Measurements from ENCODE around the gene NCK2. TPM values are rescaled to one million over a fixed set of nuclear protein-coding genes. Genes with fewer than 3 reads are reported as not detected.

Gene NCK2
- 14.0 and 17.8 TPM in 2 replicates for polyA plus RNA-seq (2011; rRNA removed)
- 33.5 and 33.8 TPM in 2 replicates for polyA plus RNA-seq (2012; cell fraction: cytosol; rRNA removed)
- polyA plus RNA-seq (2012; cell fraction: nucleus; rRNA removed): 10.7 and 14.0 TPM in 2 replicates
- 16.4 to 17.3 TPM (median 17.1 TPM) in 3 replicates for polyA plus RNA-seq (2017; fragmentation: RNase III; extraction: RNeasy Plus Mini Kit Qiagen cat#74134 plus additional on column Dnase treatment)
- polyA minus RNA-seq (2011; rRNA and poly(A)+ RNA removed): 10.6 and 15.4 TPM in 2 replicates

DNA sequence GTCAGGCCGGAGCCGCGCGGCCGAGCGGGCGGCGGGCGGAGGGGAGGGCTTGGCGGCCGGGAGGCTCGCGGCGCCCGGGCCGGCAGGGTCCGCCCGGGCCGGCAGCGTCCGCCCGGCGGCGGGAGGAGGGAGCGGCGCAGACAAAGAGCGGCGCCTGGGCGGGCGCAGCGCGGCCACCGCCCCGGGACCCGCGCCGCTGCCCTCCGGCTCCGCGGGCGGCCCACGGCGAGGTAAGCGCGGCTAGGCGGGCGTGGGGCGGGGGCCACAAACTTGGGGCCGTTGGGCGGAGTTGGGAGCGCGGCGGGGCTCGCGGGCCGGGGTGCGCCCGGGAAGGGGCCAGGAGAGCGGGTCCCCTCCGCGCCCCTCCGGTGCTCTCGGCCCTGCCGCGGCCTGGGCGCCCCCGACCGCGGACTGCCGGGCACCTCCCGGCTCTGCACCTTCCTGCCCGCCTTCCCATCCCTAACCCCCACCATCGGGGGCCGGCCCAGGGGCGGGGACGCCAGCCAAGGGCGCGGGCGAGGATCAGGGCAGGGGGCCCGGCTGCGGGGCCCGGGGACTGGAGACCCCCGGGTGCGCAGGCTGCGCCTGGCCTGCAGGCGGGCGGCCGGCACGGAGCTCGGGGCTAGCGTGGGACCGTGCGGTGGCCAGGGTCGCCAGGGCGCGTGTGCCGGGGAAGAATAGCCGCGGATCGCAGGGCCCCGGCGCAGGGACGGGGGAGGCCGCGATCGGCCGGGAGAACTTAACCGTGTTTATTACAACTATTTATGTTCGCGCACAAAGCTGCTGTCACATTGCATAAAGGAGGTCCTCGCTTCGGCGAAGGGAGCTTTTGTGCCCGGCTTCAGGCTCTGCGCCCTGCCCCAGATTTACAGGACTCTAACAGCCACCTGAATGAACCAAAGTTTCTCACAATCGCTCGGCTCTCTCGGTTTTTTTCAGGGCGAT is at the start of gene NCK2:
NCK2 (plus strand) TSS at position 4 of the 945 bp plus-strand sequence. CDS start 110,152 bp downstream, outside the sequence.
- POLR2A ChIA-PET: no interaction called here
- TF ChIP-seq, protein P1, sequence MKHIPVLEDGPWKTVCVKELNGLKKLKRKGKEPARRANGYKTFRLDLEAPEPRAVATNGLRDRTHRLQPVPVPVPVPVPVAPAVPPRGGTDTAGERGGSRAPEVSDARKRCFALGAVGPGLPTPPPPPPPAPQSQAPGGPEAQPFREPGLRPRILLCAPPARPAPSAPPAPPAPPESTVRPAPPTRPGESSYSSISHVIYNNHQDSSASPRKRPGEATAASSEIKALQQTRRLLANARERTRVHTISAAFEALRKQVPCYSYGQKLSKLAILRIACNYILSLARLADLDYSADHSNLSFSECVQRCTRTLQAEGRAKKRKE (CRISPR knock-in tag; IDR thresholded peaks at IDR 0.05; ENCODE audit: low read depth): no peak
- TF ChIP-seq HDAC2 (IDR thresholded peaks at IDR 0.05): no peak
- no peak for TF ChIP-seq PHF8 (IDR thresholded peaks at IDR 0.05; ENCODE audit: borderline replicate concordance, low read depth)
- no peak for TF ChIP-seq HEYL (CRISPR knock-in tag; IDR thresholded peaks at IDR 0.05)
- TF ChIP-seq, protein P2, sequence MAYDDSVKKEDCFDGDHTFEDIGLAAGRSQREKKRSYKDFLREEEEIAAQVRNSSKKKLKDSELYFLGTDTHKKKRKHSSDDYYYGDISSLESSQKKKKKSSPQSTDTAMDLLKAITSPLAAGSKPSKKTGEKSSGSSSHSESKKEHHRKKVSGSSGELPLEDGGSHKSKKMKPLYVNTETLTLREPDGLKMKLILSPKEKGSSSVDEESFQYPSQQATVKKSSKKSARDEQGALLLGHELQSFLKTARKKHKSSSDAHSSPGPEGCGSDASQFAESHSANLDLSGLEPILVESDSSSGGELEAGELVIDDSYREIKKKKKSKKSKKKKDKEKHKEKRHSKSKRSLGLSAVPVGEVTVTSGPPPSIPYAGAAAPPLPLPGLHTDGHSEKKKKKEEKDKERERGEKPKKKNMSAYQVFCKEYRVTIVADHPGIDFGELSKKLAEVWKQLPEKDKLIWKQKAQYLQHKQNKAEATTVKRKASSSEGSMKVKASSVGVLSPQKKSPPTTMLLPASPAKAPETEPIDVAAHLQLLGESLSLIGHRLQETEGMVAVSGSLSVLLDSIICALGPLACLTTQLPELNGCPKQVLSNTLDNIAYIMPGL (CRISPR knock-in tag; IDR thresholded peaks at IDR 0.05; ENCODE audit: borderline replicate concordance): no peak
- 0 out of 5 replicates have a peak, but pooled peaks of 1 of the 2 experiments have one; percentile 7 for TF ChIP-seq JUN (IDR thresholded peaks at IDR 0.05)
- 0 out of 2 replicates have a peak, but pooled peaks have one; percentile 17 for TF ChIP-seq POLR2A (IDR thresholded peaks at IDR 0.05; ENCODE audit: low read length)
- no peak for TF ChIP-seq MAZ (IDR thresholded peaks at IDR 0.05; ENCODE audit: borderline replicate concordance, low read depth, low read length)
- WGBS (ENCODE audit: missing lambda C conversion rate): 13% methylated on average over 11 of the region's 119 CpGs
- CTCF ChIA-PET: interaction anchor here (1.6 kb wide), 1 partner anchor 17 kb away, joined by 4 read pairs; no protein-coding TSS in a partner anchor
- H3K9me3 ChIP-seq: no peaks in the 10 kb centered on the region
- peaks cover 11% of the 10 kb centered on the region; the same call in 2 of the 3 replicates for H3K4me1 ChIP-seq
- FAIRE-seq (no peak), ATAC-seq (peak; percentile 72 to 81), DNase-seq (ENCODE audit: low read depth in 1 of 2, low spot score in 1 of 2) (peak in 1 of 2 experiments; percentile 12)
- peak within 1 kb of the TSS; percentile 57 for H3K4me3 ChIP-seq
- peak within 1 kb of the TSS; percentile 86 for H3K4me2 ChIP-seq
- H3K27ac ChIP-seq: peak within 1 kb of the TSS; percentile 90 to 99

DNA sequence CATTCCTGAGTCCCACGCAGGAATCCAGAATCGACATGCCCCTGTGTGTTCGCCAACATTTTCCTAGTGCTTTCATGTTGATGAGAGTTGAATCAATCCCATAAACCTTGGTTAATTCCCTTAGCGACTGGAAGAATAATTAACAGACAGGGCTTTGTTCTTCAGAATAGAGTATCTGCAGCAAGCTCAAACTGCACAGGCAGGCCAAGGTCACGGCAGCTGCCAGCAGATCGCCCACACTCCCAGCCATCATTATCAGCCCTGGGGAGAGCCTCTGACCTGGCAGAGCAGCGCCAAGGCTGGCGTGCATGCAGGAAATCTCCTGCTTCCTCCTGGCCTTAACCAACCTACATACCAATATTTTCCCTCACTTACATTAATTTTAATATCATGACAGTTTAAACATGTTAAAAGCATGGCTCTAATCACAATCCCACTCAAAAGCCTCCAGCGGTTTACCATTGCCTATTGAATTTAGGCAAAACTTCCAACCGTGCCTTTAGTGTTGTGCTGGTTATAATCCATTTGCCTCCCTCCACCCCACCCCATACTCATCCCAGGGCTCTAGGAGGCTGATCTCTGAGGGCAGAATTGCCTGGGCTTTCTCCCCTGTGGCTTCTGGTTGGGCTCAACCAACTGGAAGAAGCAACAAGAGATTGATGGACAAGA is 46.8 kb upstream of the NCK2 start:
- H3K9me3 ChIP-seq: no peaks in the 10 kb centered on the region
- ATAC-seq (no peak), DNase-seq (ENCODE audit: low read depth in 1 of 2, low spot score in 1 of 2) (no peak), FAIRE-seq (no peak)
- H3K4me3 ChIP-seq: no peak overlapping the region
- CTCF ChIA-PET: no interaction called here
- POLR2A ChIA-PET: no interaction called here
- 49% methylated on average over 10 of the region's 10 CpGs for WGBS (ENCODE audit: missing lambda C conversion rate)
- no peak overlapping the region for H3K27ac ChIP-seq
- H3K4me2 ChIP-seq: no peak overlapping the region
- no peaks in the 10 kb centered on the region for H3K4me1 ChIP-seq
- TF ChIP-seq FOXS1 (CRISPR knock-in tag; IDR thresholded peaks at IDR 0.05): no peak
- no peak for TF ChIP-seq ESRRA (IDR thresholded peaks at IDR 0.05; ENCODE audit: borderline replicate concordance, low read length)
- no peak for TF ChIP-seq HEYL (CRISPR knock-in tag; IDR thresholded peaks at IDR 0.05)

DNA sequence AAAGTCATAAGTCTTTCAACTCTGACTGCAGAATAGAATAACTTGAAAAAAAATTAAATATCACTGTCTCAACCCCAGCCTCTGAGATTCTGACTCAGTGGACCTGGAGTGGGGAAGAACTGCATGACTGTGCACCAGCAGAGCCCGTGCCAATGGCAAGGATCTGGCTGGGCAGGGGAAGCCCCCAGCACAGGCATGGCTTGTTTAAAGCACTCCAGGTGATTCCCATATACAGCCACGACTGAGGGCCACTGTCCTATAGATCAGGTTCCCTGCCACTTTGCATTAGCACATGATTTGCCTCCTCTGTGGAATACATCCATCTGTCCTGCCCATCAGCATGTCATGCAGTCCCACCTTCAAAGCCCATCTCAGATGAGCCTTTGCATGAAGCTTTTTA is 45.9 kb upstream of the NCK2 start:
- ChIA-PET POLR2A (no interaction called here), CTCF (no interaction called here)
- ATAC-seq (no peak), FAIRE-seq (no peak), DNase-seq (ENCODE audit: low read depth in 1 of 2, low spot score in 1 of 2) (no peak)
- WGBS (ENCODE audit: missing lambda C conversion rate): 7% methylated on average over 2 of the region's 2 CpGs
- no peaks in the 10 kb centered on the region for H3K4me1 ChIP-seq
- TF ChIP-seq, protein P3, sequence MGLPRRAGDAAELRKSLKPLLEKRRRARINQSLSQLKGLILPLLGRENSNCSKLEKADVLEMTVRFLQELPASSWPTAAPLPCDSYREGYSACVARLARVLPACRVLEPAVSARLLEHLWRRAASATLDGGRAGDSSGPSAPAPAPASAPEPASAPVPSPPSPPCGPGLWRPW (IDR thresholded peaks at IDR 0.05): no peak
- TF ChIP-seq ZSCAN20 (CRISPR knock-in tag; IDR thresholded peaks at IDR 0.05) (no peak), JUNB (IDR thresholded peaks at IDR 0.05) (no peak), EP300 (IDR thresholded peaks at IDR 0.05) (no peak), MAZ (IDR thresholded peaks at IDR 0.05; ENCODE audit: borderline replicate concordance, low read depth, low read length) (no peak), BHLHE40 (IDR thresholded peaks at IDR 0.05; ENCODE audit: low read depth, low read length) (no peak), FOSB (CRISPR knock-in tag; IDR thresholded peaks at IDR 0.05) (no peak), RFX5 (IDR thresholded peaks at IDR 0.05) (no peak), POLR2AphosphoS2 (conservative IDR thresholded peaks at IDR 0.05; ENCODE audit: low read length) (no peak)
- TF ChIP-seq, protein P2 (CRISPR knock-in tag; IDR thresholded peaks at IDR 0.05; ENCODE audit: borderline replicate concordance): no peak
- H3K4me3 ChIP-seq: no peak overlapping the region
- H3K4me2 ChIP-seq: no peak overlapping the region
- H3K27ac ChIP-seq: no peak overlapping the region
- H3K9me3 ChIP-seq: no peaks in the 10 kb centered on the region

All from A549 (cell line).